NB4 (cell line): Measurements from ENCODE around the gene MXD4.

Experiments
- MYC ChIP-seq: IDR thresholded peaks from 2 replicates; pipeline ENCODE4 v1.6.1; 2011; ENCODE audit warnings: low read depth, low read length
- POLR2A ChIP-seq: IDR thresholded peaks from 2 replicates; pipeline ENCODE4 v1.6.1; 2011; ENCODE audit warnings: mild to moderate bottlenecking; ENCODE audit not compliant: insufficient read length; ENCODE audit errors: extremely low read depth
- TF ChIP-seq, protein P1 (sequence below): IDR thresholded peaks from one replicate; pipeline ENCODE4 v1.5.1; 2012; ENCODE audit warnings: low read depth, low read length
- TF ChIP-seq, protein P2 (sequence below): IDR thresholded peaks from 2 replicates; pipeline ENCODE4 v1.6.1; 2011; ENCODE audit warnings: low read depth, low read length

GRCh38 chr4:2212831-2213230 is 49.1 kb downstream of the MXD4 start:
- TF ChIP-seq, protein P1, sequence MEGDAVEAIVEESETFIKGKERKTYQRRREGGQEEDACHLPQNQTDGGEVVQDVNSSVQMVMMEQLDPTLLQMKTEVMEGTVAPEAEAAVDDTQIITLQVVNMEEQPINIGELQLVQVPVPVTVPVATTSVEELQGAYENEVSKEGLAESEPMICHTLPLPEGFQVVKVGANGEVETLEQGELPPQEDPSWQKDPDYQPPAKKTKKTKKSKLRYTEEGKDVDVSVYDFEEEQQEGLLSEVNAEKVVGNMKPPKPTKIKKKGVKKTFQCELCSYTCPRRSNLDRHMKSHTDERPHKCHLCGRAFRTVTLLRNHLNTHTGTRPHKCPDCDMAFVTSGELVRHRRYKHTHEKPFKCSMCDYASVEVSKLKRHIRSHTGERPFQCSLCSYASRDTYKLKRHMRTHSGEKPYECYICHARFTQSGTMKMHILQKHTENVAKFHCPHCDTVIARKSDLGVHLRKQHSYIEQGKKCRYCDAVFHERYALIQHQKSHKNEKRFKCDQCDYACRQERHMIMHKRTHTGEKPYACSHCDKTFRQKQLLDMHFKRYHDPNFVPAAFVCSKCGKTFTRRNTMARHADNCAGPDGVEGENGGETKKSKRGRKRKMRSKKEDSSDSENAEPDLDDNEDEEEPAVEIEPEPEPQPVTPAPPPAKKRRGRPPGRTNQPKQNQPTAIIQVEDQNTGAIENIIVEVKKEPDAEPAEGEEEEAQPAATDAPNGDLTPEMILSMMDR: no peak
- TF ChIP-seq, protein P2, sequence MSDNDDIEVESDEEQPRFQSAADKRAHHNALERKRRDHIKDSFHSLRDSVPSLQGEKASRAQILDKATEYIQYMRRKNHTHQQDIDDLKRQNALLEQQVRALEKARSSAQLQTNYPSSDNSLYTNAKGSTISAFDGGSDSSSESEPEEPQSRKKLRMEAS: no peak
- TF ChIP-seq POLR2A: no peak
- no peak for TF ChIP-seq MYC
